Thoracic aorta (tissue), 2 donors: ENCODE data around the gene SORBS1. TPM values are rescaled to one million over a fixed set of nuclear protein-coding genes. Genes with fewer than 3 reads are reported as not detected.

Experiments
- ATAC-seq: fragments of 150-250 bp; one replicate; pipeline ENCODE4 v1.8.0; 2017; ENCODE audit warnings: low read depth; ENCODE audit not compliant: insufficient number of reproducible peaks, low FRiP score
- DNase-seq: peaks from one replicate; pipeline ENCODE4 v3.0.0-alpha.2; 2020; ENCODE audit warnings: low spot score
- H3K27ac ChIP-seq, 2 donors: fragments of 200-600 bp; sonication (generic); 1 replicate in 1 of 2; 2 replicates in 1 of 2; pipeline ENCODE4 v1.5.1; 2016; ENCODE audit warnings: mild to moderate bottlenecking in 2 of 2, moderate library complexity in 2 of 2
- H3K27me3 ChIP-seq: fragments of 200-600 bp; sonication (generic); replicated peaks from 2 replicates; pipeline ENCODE4 v1.6.0; 2016; ENCODE audit warnings: mild to moderate bottlenecking; ENCODE audit not compliant: insufficient read depth
- H3K36me3 ChIP-seq: fragments of 200-600 bp; sonication (generic); one replicate; pipeline ENCODE4 v1.5.1; 2016
- H3K4me1 ChIP-seq, 2 donors: fragments of 200-600 bp; sonication (generic); 1 replicate in 1 of 2; 2 replicates in 1 of 2; pipeline versions ENCODE4 v1.5.1 to v1.6.0; 2016; ENCODE audit warnings: low read depth in 2 of 2, mild to moderate bottlenecking in 1 of 2; ENCODE audit not compliant: control insufficient read depth in 1 of 2
- H3K4me3 ChIP-seq: fragments of 200-600 bp; sonication (generic); 2 replicates; pipeline ENCODE4 v1.5.1; 2016; ENCODE audit warnings: mild to moderate bottlenecking
- H3K9me3 ChIP-seq: fragments of 200-600 bp; sonication (generic); 2 replicates; pipeline ENCODE4 v1.5.1; 2016
- CTCF ChIP-seq: fragments of 200-600 bp; sonication (generic); IDR thresholded peaks from one replicate; pipeline ENCODE4 v1.5.1; 2019; ENCODE audit warnings: antibody characterized with exemption
- total RNA-seq, 2 donors: library from RNA; depleted of rRNA; stranded (reverse); fragments of >200 nt; gene quantifications; one replicate each; pipeline versions ENCODE4 v1.1.0 to v1.2.3, GENCODE V29; 2016

Gene SORBS1
- total RNA-seq, 2 donors from 2014 or later, result 1,110 to 1,659 TPM

- Histone ChIP-seq H3K27ac (peak overlapping the region in 1 of 2 donors; percentile 23), H3K27me3 (no peaks in the 10 kb centered on the region), H3K4me3 (no peak overlapping the region), H3K9me3 (no peaks in the 10 kb centered on the region), H3K4me1 (peaks cover 42 to 86% of the 10 kb centered on the region in 2 donors), H3K36me3 (peaks cover 18% of the 10 kb centered on the region)
- ATAC-seq (no peak), DNase-seq (no peak)
- no peak for TF ChIP-seq CTCF
Measured at GRCh38 chr10:95264227-95265051, 296.7 kb downstream of the SORBS1 start.

- Histone ChIP-seq H3K4me1 (peaks cover 39 to 81% of the 10 kb centered on the region in 2 donors), H3K27me3 (no peaks in the 10 kb centered on the region), H3K4me3 (no peak overlapping the region), H3K27ac (peak overlapping the region in 1 of 2 donors; percentile 23), H3K9me3 (no peaks in the 10 kb centered on the region), H3K36me3 (peaks cover 21% of the 10 kb centered on the region)
- DNase-seq, result no peak
- no peak for ATAC-seq
- TF ChIP-seq CTCF, result no peak
Measured at GRCh38 chr10:95263864-95264226, 297.3 kb downstream of the SORBS1 start.

DNA sequence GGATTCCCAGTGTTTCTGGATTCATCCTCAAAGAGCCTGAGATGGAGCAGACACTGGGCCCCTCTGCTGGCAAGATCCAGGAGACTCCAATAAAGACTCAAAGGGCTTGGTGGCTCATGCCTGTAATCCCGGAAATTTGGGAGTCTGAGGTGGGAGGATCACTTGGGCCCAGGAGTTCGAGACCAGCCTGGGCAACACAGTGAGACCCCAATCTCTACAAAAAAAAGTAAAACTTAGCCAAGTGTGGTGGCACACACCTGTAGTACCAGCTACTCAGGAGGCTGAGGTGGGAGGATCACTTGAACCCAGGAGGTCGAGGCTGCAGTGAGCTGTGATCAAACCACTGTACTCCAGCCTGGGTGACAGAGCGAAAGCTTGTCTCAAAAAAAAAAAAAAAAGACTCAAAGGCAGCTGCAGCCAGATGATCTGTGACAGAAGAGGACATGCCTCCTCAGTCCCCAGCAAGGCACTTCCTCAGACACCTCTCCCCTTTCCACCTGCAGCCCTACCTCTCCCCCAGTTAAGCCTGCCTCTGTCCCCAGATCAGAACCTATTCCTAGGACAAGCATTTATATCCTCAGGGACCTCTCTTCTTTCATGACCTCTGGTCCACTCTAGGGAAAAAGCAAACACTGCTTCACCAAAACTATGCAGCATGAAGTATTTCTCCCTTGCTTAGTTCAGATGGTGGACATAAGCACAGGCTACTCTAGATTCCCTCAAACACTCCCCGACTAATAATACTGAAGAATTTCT, 298.2 kb downstream of the SORBS1 start:
- peaks cover 21% of the 10 kb centered on the region for H3K36me3 ChIP-seq
- no peak for TF ChIP-seq CTCF
- no peaks in the 10 kb centered on the region for H3K9me3 ChIP-seq
- peak overlapping the region in 1 of 2 donors; percentile 89 for H3K27ac ChIP-seq
- H3K4me1 ChIP-seq, result peaks cover 29 to 72% of the 10 kb centered on the region in 2 donors
- DNase-seq (no peak), ATAC-seq (no peak)
- H3K27me3 ChIP-seq, result no peaks in the 10 kb centered on the region
- no peak overlapping the region for H3K4me3 ChIP-seq

DNA sequence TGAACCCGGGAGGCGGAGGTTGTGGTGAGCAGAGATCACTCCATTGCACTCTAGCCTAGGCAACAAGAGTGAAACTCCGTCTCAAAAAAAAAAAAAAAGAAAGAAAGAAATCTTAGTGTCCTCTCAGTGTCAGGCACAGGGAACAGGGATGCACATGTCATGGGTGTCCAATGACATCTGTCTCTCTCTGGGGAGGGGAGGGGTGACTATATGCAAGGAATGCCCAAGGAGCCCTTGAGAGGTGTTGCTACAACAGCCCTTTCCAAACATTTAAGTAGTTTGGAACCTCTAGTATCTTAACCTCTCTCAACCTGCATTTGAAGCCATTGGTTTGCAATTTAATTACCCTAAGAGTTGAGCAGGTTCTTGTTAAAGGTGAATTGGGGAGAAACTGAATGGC, 299.2 kb downstream of the SORBS1 start:
- Histone ChIP-seq H3K36me3 (peaks cover 21% of the 10 kb centered on the region), H3K27ac (peak overlapping the region; percentile 75 to 89), H3K27me3 (no peaks in the 10 kb centered on the region), H3K4me3 (no peak overlapping the region), H3K9me3 (no peaks in the 10 kb centered on the region), H3K4me1 (peaks cover 19 to 64% of the 10 kb centered on the region in 2 donors)
- ATAC-seq (no peak), DNase-seq (no peak)
- no peak for TF ChIP-seq CTCF

Other genes with a start within 250 kb of the SORBS1 start
- 10 to 100 TPM; 35.8 to 39.4 TPM for gene ALDH18A1, start 95.3 kb upstream of the SORBS1 start, total RNA-seq
- gene TCTN3, start 132.6 kb upstream of the SORBS1 start, total RNA-seq, result 10 to 100 TPM; 10.3 to 25.3 TPM
- 10 to 100 TPM; 32.1 to 63.6 TPM for gene ENTPD1, start 194.8 kb upstream of the SORBS1 start, total RNA-seq